Fibroblast of lung (primary cell): ENCODE results near the gene MAEL. TPM values are rescaled to one million over a fixed set of nuclear protein-coding genes. Genes with fewer than 3 reads are reported as not detected.

Experiments
- DNase-seq, 2 donors: peaks; one replicate each; pipeline versions ENCODE4 v3.0.0 to v3.0.0-alpha.2; 2010; ENCODE audit warnings: low read depth in 2 of 2
- H2AFZ ChIP-seq: 2 replicates; pipeline ENCODE4 v1.5.1; 2012; ENCODE audit warnings: low read length, control low read depth, inconsistent platforms
- H3K27ac ChIP-seq: 2 replicates; pipeline ENCODE4 v1.5.1; 2011; ENCODE audit warnings: low read length, control low read depth; ENCODE audit not compliant: insufficient read depth
- H3K27me3 ChIP-seq: 2 replicates; pipeline ENCODE4 v1.5.1; 2011; ENCODE audit warnings: mild to moderate bottlenecking, low read length; ENCODE audit not compliant: control insufficient read depth, insufficient read depth
- H3K36me3 ChIP-seq: 2 replicates; pipeline ENCODE4 v1.5.1; 2011; ENCODE audit warnings: low read length; ENCODE audit not compliant: control insufficient read depth, insufficient read depth
- H3K4me1 ChIP-seq: 2 replicates; pipeline ENCODE4 v1.5.1; 2011; ENCODE audit warnings: low read length; ENCODE audit not compliant: control insufficient read depth, insufficient read depth; ENCODE audit errors: extremely low read depth
- H3K4me2 ChIP-seq: 2 replicates; pipeline ENCODE4 v1.5.1; 2011; ENCODE audit warnings: low read length, control low read depth; ENCODE audit not compliant: insufficient read depth; ENCODE audit errors: extremely low read depth
- H3K4me3 ChIP-seq, 4 experiments: fragments of 200-600 bp in 1 of 4; sonication (generic) in 1 of 4; replicated peaks in 1 of 4; 2 replicates each; pipeline ENCODE4 v1.5.1; 2011 to 2016; ENCODE audit warnings: low read length in 4 of 4, low read depth in 3 of 4, mild to moderate bottlenecking in 3 of 4, control low read depth in 2 of 4, inconsistent platforms in 1 of 4, mixed read lengths in 1 of 4; ENCODE audit not compliant: insufficient read depth in 1 of 4; ENCODE audit errors: control extremely low read depth in 1 of 4
- H3K79me2 ChIP-seq: 2 replicates; pipeline ENCODE4 v1.5.1; 2012; ENCODE audit warnings: mild to moderate bottlenecking, low read length, inconsistent platforms; ENCODE audit not compliant: control insufficient read depth, insufficient read depth
- H3K9ac ChIP-seq: 2 replicates; pipeline ENCODE4 v1.5.1; 2011; ENCODE audit warnings: mild to moderate bottlenecking, low read length, control low read depth; ENCODE audit not compliant: insufficient read depth
- H3K9me3 ChIP-seq: 2 replicates; pipeline ENCODE4 v1.5.1; 2012; ENCODE audit warnings: low read depth, low read length; ENCODE audit not compliant: control insufficient read depth, insufficient read depth
- H4K20me1 ChIP-seq: 2 replicates; pipeline ENCODE4 v1.5.1; 2011; ENCODE audit warnings: low read length; ENCODE audit not compliant: control insufficient read depth, insufficient read depth; ENCODE audit errors: extremely low read depth
- CTCF ChIP-seq, 2 donors: IDR thresholded peaks in 1 of 2; conservative IDR thresholded peaks in 1 of 2; 1 replicate in 1 of 2; 2 replicates in 1 of 2; pipeline ENCODE4 v1.5.1; 2011 to 2012; ENCODE audit warnings: low read length in 2 of 2, control low read depth in 1 of 2, inconsistent platforms in 1 of 2, low read depth in 1 of 2, mild to moderate bottlenecking in 1 of 2
- EZH2 ChIP-seq: IDR thresholded peaks from 2 replicates; pipeline ENCODE4 v1.5.1; 2012; ENCODE audit warnings: low read length, control low read depth, mild to moderate bottlenecking; ENCODE audit errors: missing control alignments
- polyA plus RNA-seq, 2 donors: library from polyadenylated mRNA; depleted of rRNA in 1 of 2; stranded (reverse) in 1 of 2; unstranded in 1 of 2; fragments of >200 nt; gene quantifications; 2 replicates each; pipeline ENCODE4 v1.2.1, GENCODE V29; 2011 to 2012; ENCODE audit warnings: missing spikeins in 1 of 2
- total RNA-seq: library from RNA; depleted of rRNA; stranded (reverse); fragments of >200 nt; gene quantifications from 2 replicates; pipeline ENCODE4 v1.2.1, GENCODE V29; 2014

MAEL gene
- total and polyA plus RNA-seq, 2 donors (not counting 1 experiment from before 2014, with no cell fraction given) = not detected

- no peak overlapping the region for H2AFZ ChIP-seq
These were observed 8.3 kb upstream of the MAEL start for GRCh38 chr1:166980818-166981217.

GRCh38 chr1:166981589-166981988, 7.5 kb upstream of the MAEL start:
- H3K4me2 ChIP-seq = no peak overlapping the region
- TF ChIP-seq CTCF (conservative IDR thresholded peaks at IDR 0.05 in 1 of 2, IDR thresholded peaks at IDR 0.05 in 1 of 2; ENCODE audit: low read depth in 1 of 2, low read length in 2 of 2) = no peak
- no peak for TF ChIP-seq EZH2
- H3K4me3 ChIP-seq = no peak overlapping the region
- no peaks in the 10 kb centered on the region for H3K9me3 ChIP-seq
- H3K27ac ChIP-seq = no peak overlapping the region
- H3K27me3 ChIP-seq = no peaks in the 10 kb centered on the region
- H3K9ac ChIP-seq = no peak overlapping the region
- no peak overlapping the region for H2AFZ ChIP-seq
- DNase-seq = no peak
- no peaks in the 10 kb centered on the region for H4K20me1 ChIP-seq
- H3K79me2 ChIP-seq = no peaks in the 10 kb centered on the region
- H3K36me3 ChIP-seq = no peaks in the 10 kb centered on the region
- no peaks in the 10 kb centered on the region for H3K4me1 ChIP-seq

More at GRCh38 chr1:166980818-166981217, 8.3 kb upstream of the MAEL start:
- TF ChIP-seq CTCF (conservative IDR thresholded peaks at IDR 0.05 in 1 of 2, IDR thresholded peaks at IDR 0.05 in 1 of 2; ENCODE audit: low read depth in 1 of 2, low read length in 2 of 2) (no peak), EZH2 (no peak)
- no peaks in the 10 kb centered on the region for H3K36me3 ChIP-seq
- H3K79me2 ChIP-seq = no peaks in the 10 kb centered on the region
- H3K27ac ChIP-seq = no peak overlapping the region
- no peak overlapping the region for H3K9ac ChIP-seq
- no peaks in the 10 kb centered on the region for H3K4me1 ChIP-seq
- no peaks in the 10 kb centered on the region for H3K9me3 ChIP-seq
- DNase-seq = no peak
- H3K4me2 ChIP-seq = no peak overlapping the region
- no peak overlapping the region for H3K4me3 ChIP-seq
- H3K27me3 ChIP-seq = no peaks in the 10 kb centered on the region
- no peaks in the 10 kb centered on the region for H4K20me1 ChIP-seq

DNA sequence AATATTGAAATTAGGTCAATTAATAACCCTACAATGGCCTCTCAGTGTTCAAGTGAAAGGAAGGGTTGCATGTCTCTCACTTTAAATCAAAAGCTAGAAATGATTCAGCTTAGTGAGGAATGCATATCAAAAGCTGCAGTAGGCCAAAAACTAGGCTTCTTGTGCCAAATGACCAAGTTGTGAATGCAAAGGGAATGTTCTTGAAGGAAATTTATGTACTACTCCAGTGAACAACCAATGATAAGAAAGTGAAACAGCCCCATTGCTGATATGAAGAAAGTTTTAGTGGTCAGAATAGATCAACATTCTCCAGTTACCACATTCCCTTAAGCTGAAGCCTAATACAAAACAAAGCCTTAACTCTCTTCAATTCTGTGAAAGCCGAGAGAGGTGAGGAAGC, 10.0 kb downstream of the MAEL start:
- no peaks in the 10 kb centered on the region for H3K27me3 ChIP-seq
- no peaks in the 10 kb centered on the region for H3K79me2 ChIP-seq
- H3K9me3 ChIP-seq = no peaks in the 10 kb centered on the region
- no peak overlapping the region for H3K4me2 ChIP-seq
- H3K36me3 ChIP-seq = no peaks in the 10 kb centered on the region
- no peaks in the 10 kb centered on the region for H3K4me1 ChIP-seq
- no peak for TF ChIP-seq EZH2
- H2AFZ ChIP-seq = no peak overlapping the region
- no peaks in the 10 kb centered on the region for H4K20me1 ChIP-seq
- H3K9ac ChIP-seq = no peak overlapping the region
- no peak overlapping the region for H3K27ac ChIP-seq
- no peak overlapping the region for H3K4me3 ChIP-seq
- DNase-seq = peak in 1 of 2 donors; percentile 85
